ENCODE data around the gene FOXJ2. TPM values are rescaled to one million over a fixed set of nuclear protein-coding genes. Genes with fewer than 3 reads are reported as not detected.
"Not testable (repeated sequence)": the region's sequence is repeated elsewhere in the genome, so short reads cannot be mapped to it uniquely, and the experiment has no call there.

Gene FOXJ2
- total and polyA plus RNA-seq, 3 donors from 2014 or later, result 13.5 to 29.1 (median 25.3) TPM

- H3K36me3 ChIP-seq (ENCODE audit: low read depth, missing control alignments), result no peaks in the 10 kb centered on the region
- no peaks in the 10 kb centered on the region for H3K9me3 ChIP-seq
- WGBS, 2 donors, result 0% methylated on average over 27 of the region's 27 CpGs
- H3K4me3 ChIP-seq, result peak overlapping the region; percentile 74 to 78
- peak; percentile 99 for DNase-seq
- peaks cover 2% of the 10 kb centered on the region for H3K4me1 ChIP-seq
- TF ChIP-seq POLR2A (IDR thresholded peaks at IDR 0.05), result peak; percentile 3
- TF ChIP-seq CTCF (IDR thresholded peaks at IDR 0.05), result no peak
- no peaks in the 10 kb centered on the region for H3K27me3 ChIP-seq
- intact Hi-C loops (cut with DNase I; ENCODE audit: low total_unique reads), result no loop called here
- H3K27ac ChIP-seq, result peak overlapping the region; percentile 99
These were observed 6.1 kb upstream of the FOXJ2 start for GRCh38 chr12:8026291-8026900.

- TF ChIP-seq POLR2A (IDR thresholded peaks at IDR 0.05), result no peak
- TF ChIP-seq CTCF (IDR thresholded peaks at IDR 0.05), result no peak
- no peak for DNase-seq
- intact Hi-C loops (cut with DNase I; ENCODE audit: low total_unique reads), result no loop called here
- H3K27me3 ChIP-seq, result no peaks in the 10 kb centered on the region
- H3K9me3 ChIP-seq, result no peaks in the 10 kb centered on the region
- peaks cover 8% of the 10 kb centered on the region for H3K4me1 ChIP-seq
- WGBS, 2 donors, result 56 to 57% methylated on average over 5 of the region's 5 CpGs
- H3K4me3 ChIP-seq, result peak overlapping the region in 1 of 2 donors; percentile 78
- no peak overlapping the region for H3K27ac ChIP-seq
- H3K36me3 ChIP-seq (ENCODE audit: low read depth, missing control alignments), result no peaks in the 10 kb centered on the region
These were observed 4.7 kb upstream of the FOXJ2 start for GRCh38 chr12:8027856-8028255.

- H3K4me1 ChIP-seq, result peaks cover 8% of the 10 kb centered on the region
- 65 to 87% methylated on average over 15 of the region's 15 CpGs for WGBS, 2 donors
- H3K27me3 ChIP-seq, result no peaks in the 10 kb centered on the region
- no peak for TF ChIP-seq POLR2A (IDR thresholded peaks at IDR 0.05)
- TF ChIP-seq CTCF (IDR thresholded peaks at IDR 0.05), result no peak
- no peaks in the 10 kb centered on the region for H3K9me3 ChIP-seq
- no peak for DNase-seq
- no peak overlapping the region for H3K27ac ChIP-seq
- intact Hi-C loops (cut with DNase I; ENCODE audit: low total_unique reads), result no loop called here
- no peaks in the 10 kb centered on the region for H3K36me3 ChIP-seq (ENCODE audit: low read depth, missing control alignments)
- H3K4me3 ChIP-seq, result no peak overlapping the region
These were observed 4.2 kb upstream of the FOXJ2 start for GRCh38 chr12:8028267-8028666.

- Histone ChIP-seq H3K36me3 (ENCODE audit: low read depth, missing control alignments) (no peaks in the 10 kb centered on the region), H3K4me1 (peaks cover 27% of the 10 kb centered on the region), H3K27ac (no peak overlapping the region), H3K9me3 (no peaks in the 10 kb centered on the region), H3K27me3 (no peaks in the 10 kb centered on the region), H3K4me3 (no peak overlapping the region)
- no peak for DNase-seq
- intact Hi-C loops (cut with DNase I; ENCODE audit: low total_unique reads), result no loop called here
- TF ChIP-seq CTCF (IDR thresholded peaks at IDR 0.05) (no peak), POLR2A (IDR thresholded peaks at IDR 0.05) (no peak)
- 62 to 66% methylated on average over 3 of the region's 3 CpGs for WGBS, 2 donors
These were observed 2.3 kb upstream of the FOXJ2 start for GRCh38 chr12:8030189-8030588.

GRCh38 chr12:8031017-8031416 lies 1.5 kb upstream of the FOXJ2 start:
- H3K36me3 ChIP-seq (ENCODE audit: low read depth, missing control alignments); H3K9me3 ChIP-seq; H3K4me3 ChIP-seq; H3K27me3 ChIP-seq; H3K27ac ChIP-seq; intact Hi-C loops (cut with DNase I; ENCODE audit: low total_unique reads); DNase-seq: not testable (repeated sequence)
- WGBS, 2 donors, result 69 to 73% methylated on average over 22 to 23 of the region's 23 CpGs
- H3K4me1 ChIP-seq, result peaks cover 32% of the 10 kb centered on the region
